ENCODE measurements around the gene SEMA3F.

The SEMA3F gene

DNA sequence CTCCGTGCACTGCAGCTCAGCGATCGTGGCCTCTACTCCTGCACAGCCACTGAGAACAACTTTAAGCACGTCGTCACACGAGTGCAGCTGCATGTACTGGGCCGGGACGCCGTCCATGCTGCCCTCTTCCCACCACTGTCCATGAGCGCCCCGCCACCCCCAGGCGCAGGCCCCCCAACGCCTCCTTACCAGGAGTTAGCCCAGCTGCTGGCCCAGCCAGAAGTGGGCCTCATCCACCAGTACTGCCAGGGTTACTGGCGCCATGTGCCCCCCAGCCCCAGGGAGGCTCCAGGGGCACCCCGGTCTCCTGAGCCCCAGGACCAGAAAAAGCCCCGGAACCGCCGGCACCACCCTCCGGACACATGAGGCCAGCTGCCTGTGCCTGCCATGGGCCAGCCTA is 32.6 kb downstream of the SEMA3F start:
- no peak for TF ChIP-seq EZH2phosphoT487 (IDR thresholded peaks at IDR 0.05; ENCODE audit: borderline replicate concordance, low read length)
- TF ChIP-seq CTCF (IDR thresholded peaks at IDR 0.05; ENCODE audit: low read depth, low read length, poor library complexity, severe bottlenecking) = no peak
- no peaks in the 10 kb centered on the region for H3K9me2 ChIP-seq (replicated peaks; ENCODE audit: control insufficient read depth, low read length)
- no peaks in the 10 kb centered on the region for H3F3A ChIP-seq (ENCODE audit: control insufficient read depth, insufficient read depth)
- H3K27me3 ChIP-seq (ENCODE audit: control insufficient read depth, low read length) = no peaks in the 10 kb centered on the region
- no peak overlapping the region for H3K4me3 ChIP-seq (ENCODE audit: low read length)
- no peak overlapping the region for H3K4me2 ChIP-seq (ENCODE audit: low read length)
- no peaks in the 10 kb centered on the region for H4K20me1 ChIP-seq (ENCODE audit: control insufficient read depth, insufficient read depth, low read depth, low read length)
- H3K79me2 ChIP-seq (ENCODE audit: control insufficient read depth, low read length) = no peaks in the 10 kb centered on the region
- H3K9me3 ChIP-seq (ENCODE audit: control insufficient read depth, insufficient read depth, low read length) = no peaks in the 10 kb centered on the region
- no peak overlapping the region for H3K27ac ChIP-seq (ENCODE audit: low read depth, low read length)
- no peaks in the 10 kb centered on the region for H3K36me3 ChIP-seq (ENCODE audit: control insufficient read depth, low read length)
- peaks cover 4% of the 10 kb centered on the region; the same call in 1 of the 2 replicates for H3K4me1 ChIP-seq (ENCODE audit: control insufficient read depth, low read length)

DNA sequence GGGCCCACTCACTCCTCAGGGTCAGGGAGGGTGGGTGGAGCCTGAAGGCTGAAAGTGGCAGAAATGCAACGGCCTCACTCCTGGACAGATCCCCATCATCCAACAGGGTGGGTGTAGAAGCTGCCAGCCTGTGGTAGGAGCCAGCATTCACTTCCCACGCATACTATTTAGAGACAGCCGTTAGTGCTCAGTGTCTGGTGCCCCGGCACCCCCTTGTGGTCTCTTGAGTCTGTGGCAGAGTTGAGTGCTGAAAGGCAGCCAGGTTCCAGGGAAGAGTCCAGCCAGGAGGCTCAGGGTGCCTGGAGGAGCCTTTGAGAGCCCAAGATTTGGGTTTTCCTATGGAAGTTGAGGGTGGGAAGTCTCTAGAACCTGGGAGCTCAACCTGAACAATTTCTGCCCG is 34.1 kb downstream of the SEMA3F start:
- Histone ChIP-seq H3K4me1 (ENCODE audit: control insufficient read depth, low read length) (peaks cover 8% of the 10 kb centered on the region), H3K4me2 (ENCODE audit: low read length) (no peak overlapping the region), H3K27me3 (ENCODE audit: control insufficient read depth, low read length) (peaks cover 6% of the 10 kb centered on the region; the same call in 1 of the 2 replicates), H3K4me3 (ENCODE audit: low read length) (no peak overlapping the region), H3F3A (ENCODE audit: control insufficient read depth, insufficient read depth) (no peaks in the 10 kb centered on the region), H3K79me2 (ENCODE audit: control insufficient read depth, low read length) (no peaks in the 10 kb centered on the region), H3K36me3 (ENCODE audit: control insufficient read depth, low read length) (no peaks in the 10 kb centered on the region), H3K9me3 (ENCODE audit: control insufficient read depth, insufficient read depth, low read length) (no peaks in the 10 kb centered on the region), H4K20me1 (ENCODE audit: control insufficient read depth, insufficient read depth, low read depth, low read length) (no peaks in the 10 kb centered on the region), H3K27ac (ENCODE audit: low read depth, low read length) (no peak overlapping the region), H3K9me2 (replicated peaks; ENCODE audit: control insufficient read depth, low read length) (no peaks in the 10 kb centered on the region)
- no peak for TF ChIP-seq EZH2phosphoT487 (IDR thresholded peaks at IDR 0.05; ENCODE audit: borderline replicate concordance, low read length)
- peak; percentile 69 for TF ChIP-seq CTCF (IDR thresholded peaks at IDR 0.05; ENCODE audit: low read depth, low read length, poor library complexity, severe bottlenecking)

DNA sequence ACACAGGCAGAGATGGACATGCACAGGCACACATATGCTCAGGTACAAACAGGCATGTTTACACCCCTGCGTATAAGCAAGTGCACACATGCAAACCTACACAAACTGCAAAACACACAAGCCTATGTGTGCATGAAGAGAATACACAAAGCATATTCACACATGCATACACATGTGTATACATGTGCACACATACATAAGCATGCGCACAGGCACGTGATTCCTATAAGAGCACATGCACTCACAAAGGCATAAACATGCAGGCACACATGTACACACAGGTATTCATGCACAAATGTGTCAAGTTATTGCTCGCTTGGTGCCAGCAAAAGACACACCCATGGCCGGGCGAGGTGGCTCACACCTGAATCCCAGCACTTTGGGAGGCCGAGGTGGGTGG is 34.9 kb downstream of the SEMA3F start:
- H3K27me3 ChIP-seq (ENCODE audit: control insufficient read depth, low read length) = peaks cover 7% of the 10 kb centered on the region; the same call in 1 of the 2 replicates
- TF ChIP-seq CTCF (IDR thresholded peaks at IDR 0.05; ENCODE audit: low read depth, low read length, poor library complexity, severe bottlenecking) = no peak

More for the DNA sequence above, 34.9 kb downstream of the SEMA3F start:
- Histone ChIP-seq H3F3A (ENCODE audit: control insufficient read depth, insufficient read depth) (no peaks in the 10 kb centered on the region), H3K4me1 (ENCODE audit: control insufficient read depth, low read length) (peaks cover 14% of the 10 kb centered on the region), H3K4me3 (ENCODE audit: low read length) (no peak overlapping the region), H3K9me2 (replicated peaks; ENCODE audit: control insufficient read depth, low read length) (no peaks in the 10 kb centered on the region), H3K27ac (ENCODE audit: low read depth, low read length) (no peak overlapping the region), H3K9me3 (ENCODE audit: control insufficient read depth, insufficient read depth, low read length) (no peaks in the 10 kb centered on the region), H3K79me2 (ENCODE audit: control insufficient read depth, low read length) (no peaks in the 10 kb centered on the region), H3K36me3 (ENCODE audit: control insufficient read depth, low read length) (no peaks in the 10 kb centered on the region), H3K4me2 (ENCODE audit: low read length) (no peak overlapping the region), H4K20me1 (ENCODE audit: control insufficient read depth, insufficient read depth, low read depth, low read length) (no peaks in the 10 kb centered on the region)
